ENCODE results near the gene PSEN1.

DNA sequence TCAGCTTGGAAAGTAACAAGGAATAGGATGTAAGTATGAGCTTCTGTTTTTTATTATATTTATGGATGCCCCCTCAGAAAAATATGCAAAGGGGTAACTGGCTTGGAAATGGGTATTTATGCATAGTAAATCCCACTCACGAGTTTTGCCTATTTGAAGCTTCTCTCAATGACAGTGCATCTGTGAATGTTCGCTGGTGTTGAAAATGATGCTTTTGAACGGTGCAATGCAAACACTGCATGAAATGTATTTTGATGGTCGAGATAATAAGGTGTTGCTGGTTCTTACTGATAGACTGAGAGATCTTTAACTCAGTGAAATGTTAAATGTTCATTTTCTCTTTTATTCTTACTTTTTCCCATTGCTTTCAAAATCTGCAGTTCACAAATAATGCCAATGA is 36.0 kb upstream of the PSEN1 start:
- TF ChIP-seq, protein P1, sequence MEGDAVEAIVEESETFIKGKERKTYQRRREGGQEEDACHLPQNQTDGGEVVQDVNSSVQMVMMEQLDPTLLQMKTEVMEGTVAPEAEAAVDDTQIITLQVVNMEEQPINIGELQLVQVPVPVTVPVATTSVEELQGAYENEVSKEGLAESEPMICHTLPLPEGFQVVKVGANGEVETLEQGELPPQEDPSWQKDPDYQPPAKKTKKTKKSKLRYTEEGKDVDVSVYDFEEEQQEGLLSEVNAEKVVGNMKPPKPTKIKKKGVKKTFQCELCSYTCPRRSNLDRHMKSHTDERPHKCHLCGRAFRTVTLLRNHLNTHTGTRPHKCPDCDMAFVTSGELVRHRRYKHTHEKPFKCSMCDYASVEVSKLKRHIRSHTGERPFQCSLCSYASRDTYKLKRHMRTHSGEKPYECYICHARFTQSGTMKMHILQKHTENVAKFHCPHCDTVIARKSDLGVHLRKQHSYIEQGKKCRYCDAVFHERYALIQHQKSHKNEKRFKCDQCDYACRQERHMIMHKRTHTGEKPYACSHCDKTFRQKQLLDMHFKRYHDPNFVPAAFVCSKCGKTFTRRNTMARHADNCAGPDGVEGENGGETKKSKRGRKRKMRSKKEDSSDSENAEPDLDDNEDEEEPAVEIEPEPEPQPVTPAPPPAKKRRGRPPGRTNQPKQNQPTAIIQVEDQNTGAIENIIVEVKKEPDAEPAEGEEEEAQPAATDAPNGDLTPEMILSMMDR (conservative IDR thresholded peaks at IDR 0.05; ENCODE audit: low read depth, low read length): no peak
- TF ChIP-seq EZH2 (IDR thresholded peaks at IDR 0.05; ENCODE audit: low read length, unreplicated experiment): no peak

Data from PC-3 (cell line).